NCI-H2081 (cell line): ENCODE data around the gene XCR1.
"Not testable (repeated sequence)": the region's sequence is repeated elsewhere in the genome, so short reads cannot be mapped to it uniquely, and the experiment has no call there.

Experiments
- DNase-seq, 2 experiments: peaks; one replicate each; lab custom pipeline; 2025; lab: John Stamatoyannopoulos, UW

The XCR1 gene

GRCh38 chr3:46038916-46039315 lies 11.6 kb upstream of the XCR1 start:
- no peak for DNase-seq

GRCh38 chr3:46038071-46038470 lies 10.8 kb upstream of the XCR1 start:
- not testable (repeated sequence) for DNase-seq

GRCh38 chr3:46036191-46036590 lies 8.9 kb upstream of the XCR1 start:
- no peak for DNase-seq

- DNase-seq: no peak
Measured at GRCh38 chr3:46031747-46032146, 4.5 kb upstream of the XCR1 start.

GRCh38 chr3:46031269-46031668 lies 4.0 kb upstream of the XCR1 start:
- no peak for DNase-seq

DNA sequence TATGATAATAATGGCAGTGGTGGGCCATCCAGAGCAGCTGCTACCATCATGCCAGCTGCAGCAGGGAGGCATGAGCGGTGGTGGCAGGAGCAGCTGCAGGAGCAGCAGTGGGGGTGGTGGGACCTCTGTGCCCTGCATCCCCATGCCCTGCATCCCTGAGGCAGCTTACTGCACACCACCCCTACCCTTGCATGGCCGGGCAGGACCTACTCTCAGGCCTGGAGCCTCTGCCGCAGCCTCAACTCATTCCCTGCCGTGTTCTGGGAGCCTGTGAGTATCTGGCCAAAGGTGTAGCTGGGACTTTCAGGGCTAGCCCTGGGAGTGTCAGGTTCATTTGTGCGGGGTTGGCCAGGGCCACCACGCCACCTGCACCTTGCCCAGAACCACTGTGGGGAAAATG lies 3.3 kb upstream of the XCR1 start:
- no peak for DNase-seq

DNA sequence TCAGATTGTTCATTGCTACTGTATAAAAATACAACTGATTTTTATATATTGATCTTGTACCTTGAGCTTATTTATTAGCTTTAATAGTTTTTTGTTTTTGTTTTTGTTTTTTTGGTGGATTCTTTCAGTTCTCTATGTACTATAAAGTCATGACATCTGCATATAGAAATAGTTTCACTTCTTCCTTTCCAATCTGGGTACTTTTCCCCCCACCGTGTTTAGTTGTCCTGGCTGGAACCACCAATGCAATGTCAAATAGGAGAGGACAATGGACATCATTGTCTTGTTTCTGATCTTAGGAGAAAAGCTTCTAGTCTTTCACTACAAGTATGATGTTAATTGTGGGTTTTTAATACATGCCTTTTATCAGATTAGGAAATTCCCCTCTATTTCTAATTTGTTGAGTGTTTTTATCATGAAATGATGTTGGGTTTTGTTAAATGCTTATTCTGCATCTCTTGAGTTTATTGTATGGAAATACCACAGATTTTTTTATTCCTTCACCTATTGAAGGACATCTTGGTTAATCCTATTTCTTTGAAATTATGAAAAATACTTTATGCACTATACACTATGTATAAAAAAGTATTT lies 2.8 kb upstream of the XCR1 start:
- no peak for DNase-seq

DNA sequence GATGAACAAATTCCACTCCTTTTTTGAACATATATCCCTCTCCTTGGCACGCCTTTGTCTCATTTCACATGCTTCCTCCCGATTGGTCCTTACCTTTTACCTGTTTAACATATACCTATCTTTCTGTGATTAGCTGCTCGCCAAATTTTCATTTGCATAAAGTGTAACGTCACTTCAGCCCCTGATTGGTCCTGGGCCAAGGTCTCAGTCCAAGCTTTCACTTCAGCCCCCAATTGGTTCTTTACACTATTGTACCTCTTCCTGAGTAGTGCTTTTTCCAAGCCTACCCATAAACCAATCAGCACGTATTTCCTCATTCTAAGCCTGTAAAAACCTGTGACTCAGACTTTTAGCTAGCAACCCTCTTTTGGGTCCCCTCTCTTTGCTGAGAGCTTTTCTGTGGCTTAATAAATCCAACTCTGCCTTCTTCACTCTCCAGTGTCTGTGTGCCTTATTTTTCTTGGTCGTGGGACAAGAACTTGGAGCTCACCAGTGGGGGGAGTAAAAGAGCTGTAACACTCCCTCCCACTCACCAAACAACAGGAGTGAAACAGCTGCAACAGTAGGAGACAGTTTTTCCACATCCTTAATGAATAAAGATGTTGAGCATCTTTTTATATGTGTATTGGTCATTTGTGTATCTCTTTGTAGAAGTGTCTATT lies 584 bp upstream of the XCR1 start:
- no peak for DNase-seq

DNA sequence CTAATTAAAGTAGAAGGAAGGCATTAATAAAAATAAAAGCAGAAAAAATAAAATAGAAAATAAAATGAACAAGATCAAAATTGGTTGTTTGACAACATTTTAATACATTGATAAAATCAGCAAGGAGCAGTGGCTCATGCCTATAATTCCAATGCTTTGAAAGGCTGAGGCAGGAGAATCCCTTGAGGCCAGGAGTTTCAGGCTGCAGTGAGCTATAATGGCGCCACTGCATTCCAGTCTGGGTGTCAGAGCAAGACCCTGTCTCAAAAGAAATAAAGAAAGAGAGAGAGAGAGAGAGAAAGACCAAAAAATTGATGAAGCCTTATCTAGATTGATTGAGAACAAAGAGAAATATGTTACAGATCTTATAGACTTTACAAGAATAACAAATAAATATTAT lies 2.1 kb downstream of the XCR1 start:
- DNase-seq: no peak

- DNase-seq: no peak
Measured at GRCh38 chr3:46024131-46024530, 3.2 kb downstream of the XCR1 start.

GRCh38 chr3:46022909-46023785 lies 4.1 kb downstream of the XCR1 start:
- no peak for DNase-seq

DNA sequence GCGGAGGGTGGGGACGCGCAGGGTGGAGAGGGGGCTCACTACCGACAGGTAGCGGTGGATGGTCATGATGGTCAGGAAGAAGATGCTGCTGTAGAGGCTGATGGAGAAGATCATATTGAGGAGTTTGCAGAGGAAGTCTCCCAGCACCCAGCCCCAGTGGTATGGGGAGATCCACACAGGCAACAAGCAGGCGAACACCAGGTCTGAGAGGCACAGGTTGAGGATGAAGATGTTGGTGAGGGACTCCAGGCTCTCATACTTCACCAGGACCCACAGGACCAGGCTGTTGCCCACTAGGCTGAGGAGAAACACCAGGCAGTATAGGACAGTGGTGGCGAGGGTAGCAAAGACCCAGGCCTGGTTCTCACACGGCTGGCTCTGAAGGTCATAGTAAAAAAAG lies 5.8 kb downstream of the XCR1 start:
- no peak for DNase-seq

GRCh38 chr3:46020766-46021510 lies 6.3 kb downstream of the XCR1 start:
- no peak for DNase-seq

- no peak for DNase-seq
Measured at GRCh38 chr3:46019707-46020106, 7.6 kb downstream of the XCR1 start.

DNA sequence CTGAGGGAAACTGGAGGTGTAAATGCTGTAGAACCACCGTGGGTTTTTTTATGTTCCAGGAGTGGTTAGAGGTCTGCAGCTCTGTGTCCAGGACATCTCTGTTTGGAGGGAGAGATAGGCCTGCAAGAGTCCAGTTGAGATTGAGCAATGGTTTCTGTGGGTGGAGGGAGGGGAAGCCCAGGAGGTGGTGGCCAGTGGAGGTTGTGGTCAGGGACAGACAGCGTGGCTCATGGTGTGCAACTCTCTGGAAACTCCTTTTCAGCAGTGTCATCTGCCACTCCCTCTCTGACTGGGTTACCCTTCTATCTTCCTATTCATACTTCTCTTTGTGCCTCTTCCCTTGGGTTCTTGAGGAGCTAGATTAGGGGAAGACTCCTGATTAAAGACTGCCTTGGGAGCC lies 9.6 kb downstream of the XCR1 start:
- DNase-seq: no peak

DNA sequence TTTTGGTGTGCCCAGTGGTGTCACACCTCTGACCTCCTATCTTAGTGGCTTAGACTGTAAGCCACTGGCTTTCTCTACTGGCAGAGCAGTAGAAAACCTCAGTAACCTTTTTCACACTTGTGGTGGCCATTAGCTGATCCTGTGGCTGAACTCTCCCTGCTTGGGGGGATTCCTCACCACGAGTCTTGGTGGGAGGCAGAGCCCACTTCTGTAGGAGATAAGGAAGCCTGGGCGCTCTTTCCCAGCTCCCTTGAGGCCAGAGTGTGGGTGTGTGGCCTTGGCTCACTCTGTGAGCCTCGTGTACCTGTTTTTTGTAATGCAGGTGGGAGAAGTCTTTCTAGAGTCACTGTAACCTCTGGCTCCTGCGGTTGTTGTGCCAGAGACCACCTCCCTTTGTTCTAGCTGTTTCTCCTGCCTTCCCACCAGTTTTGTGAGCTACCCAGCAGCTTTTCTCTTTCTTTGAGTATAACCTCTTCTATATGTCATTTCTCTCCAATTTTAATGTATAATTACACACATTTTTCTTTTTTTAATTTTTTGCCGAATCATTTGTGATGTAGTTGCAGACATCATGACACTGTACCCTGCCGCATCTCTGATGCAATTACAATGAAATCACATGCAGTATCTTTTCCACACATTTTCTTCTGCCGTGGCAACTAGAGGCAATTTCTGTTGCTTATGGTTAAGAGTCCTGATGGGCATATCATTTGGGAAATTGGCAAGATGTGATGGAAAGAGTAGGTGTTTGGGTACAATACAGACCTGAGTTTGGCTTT lies 13.8 kb downstream of the XCR1 start:
- no peak for DNase-seq

GRCh38 chr3:46012246-46012645 lies 15.0 kb downstream of the XCR1 start:
- no peak for DNase-seq

DNA sequence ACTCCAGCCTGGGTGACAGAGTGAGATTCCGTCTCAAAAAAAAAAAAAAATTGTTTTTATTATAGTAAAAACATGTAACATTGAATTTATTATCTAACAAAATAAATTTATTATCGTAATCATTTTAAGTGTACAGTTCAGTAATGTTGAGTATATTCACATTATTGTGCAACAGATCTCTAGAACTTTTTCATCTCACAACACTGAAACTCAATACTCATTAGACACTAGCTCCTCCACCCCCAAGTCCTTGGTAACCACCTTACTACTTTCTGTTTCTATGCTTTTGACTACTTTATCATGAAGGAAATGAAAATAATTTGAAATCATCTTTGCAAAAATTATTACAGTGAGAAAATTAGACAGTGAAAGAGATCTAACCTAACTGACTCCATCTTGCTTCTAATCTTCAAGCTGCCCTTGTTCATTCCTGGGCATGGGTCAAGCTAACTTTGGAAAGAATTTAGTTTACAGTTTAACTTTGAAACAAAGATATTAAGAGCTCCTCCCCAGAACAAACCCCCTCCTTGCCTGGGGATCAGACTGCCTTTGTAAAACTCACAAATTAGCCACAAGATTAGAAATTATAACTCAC lies 16.7 kb downstream of the XCR1 start:
- DNase-seq: no peak

GRCh38 chr3:46008058-46008457 lies 19.2 kb downstream of the XCR1 start:
- DNase-seq: no peak

GRCh38 chr3:46007280-46007679 lies 20.0 kb downstream of the XCR1 start:
- no peak for DNase-seq
